Measurements from ENCODE around the gene NXPH3.
A peak's percentile ranks its signal among the peaks of the same experiment; 100 is the strongest.

NXPH3 gene

DNA sequence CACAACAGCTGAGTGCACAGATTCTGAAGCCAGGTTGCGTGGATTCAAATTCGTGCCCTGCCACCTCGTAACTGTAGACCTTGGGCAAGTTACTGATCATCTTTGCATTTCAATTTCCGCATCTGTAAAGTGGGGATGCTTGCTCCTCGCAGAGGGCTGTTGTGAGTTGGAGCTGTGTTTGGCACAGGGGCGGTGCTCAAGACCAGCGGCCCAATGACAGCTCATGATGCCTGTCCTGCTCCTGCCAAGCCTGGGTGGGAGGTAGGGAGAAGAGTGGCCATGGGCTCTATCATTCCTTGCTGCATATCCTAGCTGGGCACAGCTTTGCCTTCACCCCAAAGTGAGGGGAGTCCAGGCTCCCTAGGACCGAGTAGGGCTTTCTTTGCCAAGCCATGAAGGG lies 12.6 kb downstream of the NXPH3 start:
- no peak for DNase-seq (ENCODE audit: insufficient read length, low spot score)
- peak; percentile 54 for FAIRE-seq

GRCh38 chr17:49588726-49589576 lies 13.3 kb downstream of the NXPH3 start:
- peak; percentile 72 for FAIRE-seq

DNA sequence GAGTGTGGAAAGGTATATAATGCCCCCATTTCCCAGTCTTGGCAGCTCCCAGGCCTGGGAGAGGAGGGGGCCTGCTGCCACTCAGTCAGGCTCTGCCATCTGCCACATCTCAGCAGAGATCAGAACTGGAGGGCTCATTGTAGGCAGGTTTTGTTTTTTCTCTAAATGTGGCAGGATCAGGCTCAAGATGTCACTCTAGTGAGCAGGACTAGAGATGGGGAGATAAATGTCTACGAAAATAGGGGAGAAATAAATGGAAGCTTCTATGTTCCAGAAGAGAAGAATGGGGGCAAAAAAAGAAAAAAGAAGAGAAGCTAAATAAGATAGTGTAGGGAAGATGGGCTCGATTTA lies 13.9 kb downstream of the NXPH3 start:
- no peak for FAIRE-seq
- DNase-seq (ENCODE audit: insufficient read length, low spot score): no peak

More at GRCh38 chr17:49588726-49589576, 13.3 kb downstream of the NXPH3 start:
- DNase-seq (ENCODE audit: insufficient read length, low spot score): no peak

GRCh38 chr17:49590874-49591273 lies 15.2 kb downstream of the NXPH3 start:
- DNase-seq (ENCODE audit: insufficient read length, low spot score): no peak
- no peak for FAIRE-seq

GRCh38 chr17:49592263-49592662 lies 16.6 kb downstream of the NXPH3 start:
- DNase-seq (ENCODE audit: insufficient read length, low spot score): no peak
- FAIRE-seq: no peak

DNA sequence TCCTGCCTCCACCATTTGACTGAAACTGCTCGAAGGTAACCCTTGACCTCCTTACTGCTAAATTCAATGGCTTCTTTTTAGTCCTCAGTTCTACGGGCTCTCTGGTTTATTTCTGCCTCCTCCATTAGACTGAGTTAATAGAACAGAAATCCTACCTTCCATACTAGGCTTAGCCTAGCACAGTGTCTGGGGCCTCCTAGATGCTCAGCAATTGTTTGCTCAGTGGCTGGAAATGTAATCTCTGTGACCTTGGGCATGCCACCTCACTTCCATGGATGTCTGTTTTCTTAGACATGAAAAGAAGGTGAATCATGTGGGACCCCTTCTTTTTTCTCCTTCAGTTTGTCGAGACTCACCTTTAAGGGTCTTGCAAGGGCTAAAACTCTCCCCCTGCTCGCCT lies 19.7 kb downstream of the NXPH3 start:
- DNase-seq (ENCODE audit: insufficient read length, low spot score) (no peak), FAIRE-seq (no peak)

- no peak for FAIRE-seq
- DNase-seq (ENCODE audit: insufficient read length, low spot score): no peak
Measured at GRCh38 chr17:49595980-49596379, 20.3 kb downstream of the NXPH3 start.

- DNase-seq (ENCODE audit: insufficient read length, low spot score) (no peak), FAIRE-seq (no peak)
Measured at GRCh38 chr17:49596613-49597244, 21.1 kb downstream of the NXPH3 start.

- DNase-seq (ENCODE audit: insufficient read length, low spot score) (no peak), FAIRE-seq (no peak)
Measured at GRCh38 chr17:49597436-49597835, 21.8 kb downstream of the NXPH3 start.

DNA sequence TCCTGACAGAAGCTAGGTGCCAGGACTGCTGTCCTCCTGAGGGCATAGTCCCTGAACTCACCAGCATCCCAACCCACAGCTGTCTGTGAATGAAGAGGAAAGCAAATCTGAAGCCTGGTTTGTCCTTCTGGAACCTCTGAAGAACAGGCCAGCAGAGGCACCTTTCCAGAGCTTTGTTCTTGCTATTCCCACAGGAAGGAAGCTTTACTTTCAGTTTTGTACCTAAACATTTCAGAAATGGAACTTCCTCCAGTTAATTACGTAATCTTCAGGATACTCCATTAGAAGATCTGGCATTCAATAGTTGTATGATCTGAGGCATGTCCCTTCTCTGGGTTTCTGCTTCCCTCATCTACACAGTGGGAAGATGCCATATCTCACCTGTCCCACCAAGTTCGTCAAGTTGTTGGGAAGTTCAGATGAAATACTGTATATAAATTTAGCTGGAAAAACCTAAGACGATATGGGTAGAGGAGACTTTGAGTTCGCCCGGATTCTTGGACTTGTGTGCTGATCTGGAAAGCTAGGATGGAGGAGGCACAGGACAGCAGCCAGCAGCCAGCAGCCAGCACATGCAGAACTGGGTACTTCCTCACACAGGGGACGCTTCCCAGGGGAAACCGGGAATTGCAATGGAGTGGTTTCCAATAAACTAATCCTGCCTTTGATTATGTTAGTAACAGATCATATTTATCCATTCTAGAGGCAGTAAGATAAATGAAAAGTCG lies 22.4 kb downstream of the NXPH3 start:
- DNase-seq (ENCODE audit: insufficient read length, low spot score) (no peak), FAIRE-seq (no peak)

DNA sequence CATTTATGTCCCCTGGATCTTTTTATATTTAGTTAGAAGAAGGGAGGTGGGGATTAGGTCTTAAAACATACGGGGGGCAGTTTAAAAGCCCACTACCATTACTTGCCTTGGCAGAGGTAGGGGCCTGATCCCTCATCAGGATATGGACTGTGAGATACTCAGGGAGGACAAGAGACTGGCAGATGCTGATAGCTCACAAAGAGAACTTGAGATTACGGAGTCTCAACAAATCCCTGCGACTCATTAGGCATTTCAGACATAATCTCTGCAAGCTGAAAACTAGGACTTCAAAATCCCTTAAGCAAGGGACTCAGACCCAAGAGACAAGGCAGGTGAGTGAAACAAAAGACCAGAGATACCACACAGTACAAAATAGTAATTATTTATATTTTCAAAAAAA lies 23.2 kb downstream of the NXPH3 start:
- no peak for FAIRE-seq
- DNase-seq (ENCODE audit: insufficient read length, low spot score): no peak

DNA sequence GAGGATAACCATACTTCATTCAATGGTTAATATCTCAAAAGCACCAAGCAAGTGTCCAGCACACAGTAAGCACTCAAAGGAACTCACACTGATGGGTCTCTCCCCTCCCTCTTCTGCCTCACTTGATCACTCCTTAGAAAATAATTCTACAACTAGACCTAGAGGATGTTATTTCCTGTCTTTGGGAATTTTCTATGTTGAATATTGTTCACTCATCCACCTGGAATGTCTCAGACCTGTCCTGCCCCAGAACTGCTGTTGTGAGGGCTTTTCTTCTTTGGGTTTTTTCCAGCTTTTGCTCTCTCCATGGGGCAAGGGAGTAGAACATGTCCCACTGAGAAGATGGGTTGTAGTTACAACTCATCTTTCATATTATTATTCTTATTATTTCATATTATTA lies 25.3 kb downstream of the NXPH3 start:
- no peak for FAIRE-seq
- no peak for DNase-seq (ENCODE audit: insufficient read length, low spot score)

DNA sequence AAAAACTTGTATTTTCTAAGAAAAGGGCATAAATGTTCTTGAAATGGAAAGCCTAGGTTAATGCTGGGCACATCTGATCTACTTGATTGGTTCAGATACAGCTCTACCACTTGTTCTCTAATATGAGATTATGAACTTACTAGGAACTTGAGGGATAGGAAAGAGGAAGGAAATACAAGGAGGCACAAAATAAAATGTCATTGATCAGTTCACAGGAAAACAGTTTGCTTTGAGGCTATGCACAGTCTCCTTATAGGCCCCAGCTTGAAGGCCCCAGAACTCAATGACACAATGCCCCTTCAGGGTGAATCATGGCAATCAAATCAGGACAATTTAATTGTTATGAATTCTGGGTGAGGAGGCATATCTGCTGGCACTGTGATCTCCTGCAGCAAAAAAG lies 27.1 kb downstream of the NXPH3 start:
- DNase-seq (ENCODE audit: insufficient read length, low spot score): no peak
- FAIRE-seq: no peak

- FAIRE-seq (no peak), DNase-seq (ENCODE audit: insufficient read length, low spot score) (no peak)
Measured at GRCh38 chr17:49603238-49603637, 27.6 kb downstream of the NXPH3 start.

DNA sequence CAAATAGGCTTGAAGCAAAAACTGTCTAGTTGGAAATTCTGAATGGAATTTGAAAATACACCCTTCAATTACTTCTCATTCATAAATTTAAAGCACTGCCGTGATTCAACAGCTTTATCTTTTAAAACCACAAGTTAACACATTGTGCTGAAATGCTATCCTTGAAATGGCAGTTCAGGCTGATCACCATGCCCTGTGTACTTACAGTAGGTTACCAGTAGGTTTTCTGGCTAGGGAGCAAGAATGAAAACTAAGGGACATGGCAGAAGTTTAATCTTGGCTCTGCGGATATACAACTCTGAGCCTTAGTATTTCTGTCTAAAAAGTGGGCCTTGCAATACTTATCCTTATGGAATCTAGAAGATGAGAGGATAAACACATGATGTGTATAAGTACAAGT lies 28.0 kb downstream of the NXPH3 start:
- FAIRE-seq: no peak
- no peak for DNase-seq (ENCODE audit: insufficient read length, low spot score)

DNA sequence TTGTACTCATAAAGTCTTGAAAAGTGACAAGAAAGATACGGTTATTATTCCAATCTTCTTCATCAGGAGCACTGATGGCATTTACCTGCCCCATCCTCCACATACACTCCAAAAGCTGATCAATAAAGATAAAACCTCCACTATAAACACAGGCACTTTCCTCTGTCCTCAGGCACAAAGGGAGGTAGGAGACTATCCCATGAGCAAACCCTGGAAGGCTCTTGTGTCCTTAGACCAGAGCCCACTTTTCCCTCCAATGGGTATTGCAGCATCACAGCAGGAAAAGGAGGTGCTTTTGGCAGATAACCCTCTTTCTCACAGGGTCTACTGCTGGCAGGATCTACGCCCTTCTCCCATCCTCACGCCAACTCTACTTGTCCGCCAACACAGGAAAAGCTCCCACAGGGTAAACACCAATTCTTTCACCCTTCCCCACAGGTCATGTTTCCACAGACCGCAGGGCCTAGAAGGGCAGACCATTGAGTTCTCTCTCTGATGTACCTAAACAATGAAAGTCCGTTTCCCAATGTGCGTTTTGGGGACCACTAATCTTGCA lies 28.7 kb downstream of the NXPH3 start:
- DNase-seq (ENCODE audit: insufficient read length, low spot score): no peak
- FAIRE-seq: peak; percentile 31

DNA sequence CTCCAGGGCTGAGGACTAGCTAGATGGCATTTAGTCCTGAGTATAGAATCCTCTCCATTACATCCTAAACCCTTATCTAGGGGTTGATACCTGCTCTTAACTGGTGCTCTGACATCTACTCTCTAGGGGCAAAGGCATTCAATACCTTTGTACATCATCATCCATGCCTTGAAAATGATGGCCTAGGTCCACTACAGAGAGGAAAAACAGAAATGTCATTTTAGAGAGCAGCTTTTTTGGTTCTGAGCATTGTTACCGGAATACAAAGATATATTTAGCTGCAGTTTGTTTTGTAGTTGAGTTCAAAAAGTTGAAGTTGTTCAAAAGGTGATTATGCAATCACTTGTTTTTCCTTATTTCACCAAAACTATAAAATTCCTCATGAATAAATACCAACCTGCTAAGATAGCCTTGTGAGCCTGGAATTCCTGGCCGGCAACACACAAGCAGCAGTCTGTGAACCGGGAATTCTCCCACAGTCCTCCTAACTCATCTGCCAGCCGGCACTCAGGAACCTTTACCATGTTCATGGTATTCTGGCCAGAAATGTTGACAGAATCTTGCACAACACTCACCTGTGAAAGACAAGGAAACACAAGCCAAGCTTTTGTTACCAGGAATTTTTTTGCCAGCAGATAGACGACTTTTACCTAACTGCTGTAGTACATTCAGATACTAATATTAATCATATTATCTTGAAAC lies 35.4 kb downstream of the NXPH3 start:
- DNase-seq (ENCODE audit: insufficient read length, low spot score) (no peak), FAIRE-seq (no peak)

DNA sequence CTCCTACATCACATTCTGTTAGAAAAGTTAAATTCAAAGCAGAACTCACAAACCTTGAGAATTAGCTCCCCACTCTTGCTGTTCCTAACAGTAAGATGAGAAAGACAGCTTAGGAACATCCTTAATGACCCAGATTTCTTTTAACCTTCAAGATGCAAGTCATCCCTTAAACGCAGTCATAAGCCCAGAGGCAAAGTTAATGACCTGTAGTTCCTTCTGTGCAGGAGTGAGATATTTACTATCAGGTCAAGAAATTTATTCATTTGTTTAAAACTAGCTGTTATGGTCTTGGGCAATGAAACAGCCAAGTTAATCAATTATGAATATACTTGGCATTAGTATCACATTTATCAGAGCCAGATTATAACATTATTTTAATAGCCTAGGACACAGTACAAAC lies 37.1 kb downstream of the NXPH3 start:
- no peak for FAIRE-seq

DNA sequence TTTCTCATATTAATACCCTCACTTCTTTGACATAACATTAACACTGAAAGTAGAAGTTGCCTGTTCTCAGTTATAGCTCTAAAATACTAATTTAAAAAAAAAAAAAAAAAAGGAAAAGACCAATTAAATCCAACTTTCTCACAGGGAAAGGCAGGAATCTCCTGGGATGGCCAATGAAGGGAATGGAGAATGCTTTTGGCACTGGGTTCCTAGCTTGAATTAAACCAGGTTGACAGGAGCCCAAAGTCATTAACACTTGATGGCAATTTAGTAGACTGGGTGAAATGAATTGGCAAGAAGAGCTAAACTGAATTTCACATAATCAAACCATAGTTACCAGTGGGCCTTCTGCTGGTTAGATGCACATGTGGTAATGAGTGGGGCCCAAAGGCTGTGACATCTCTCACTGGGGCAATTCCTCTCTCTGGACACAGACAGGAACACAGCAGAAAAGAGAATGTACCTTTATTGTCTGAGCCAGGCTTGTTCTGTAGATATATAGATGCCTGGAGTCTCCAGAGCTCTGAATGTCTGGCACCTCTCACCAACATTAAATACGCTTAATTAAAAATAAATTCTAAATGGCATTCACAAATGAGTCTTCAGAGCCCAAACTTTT lies 37.6 kb downstream of the NXPH3 start:
- DNase-seq (ENCODE audit: insufficient read length, low spot score) (no peak), FAIRE-seq (no peak)

More for the DNA sequence above, 37.1 kb downstream of the NXPH3 start:
- DNase-seq (ENCODE audit: insufficient read length, low spot score): no peak

DNA sequence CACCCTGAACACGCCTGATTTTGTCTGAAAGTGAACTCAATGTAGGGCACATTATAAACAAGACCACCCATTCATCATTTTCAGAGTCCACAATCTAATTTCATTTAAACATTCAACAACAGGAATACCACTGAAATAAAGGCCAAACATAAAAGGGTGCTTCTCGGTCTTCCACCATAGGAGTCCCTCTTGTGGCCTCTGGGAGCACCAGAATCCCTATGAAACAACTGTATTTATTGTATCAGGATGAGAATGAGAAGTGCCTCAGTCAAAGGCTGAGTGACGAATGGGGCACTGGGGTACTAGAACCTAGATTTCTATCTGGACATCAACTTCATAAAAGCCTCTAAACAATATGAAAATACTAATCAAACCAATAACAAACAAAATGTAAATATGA lies 40.4 kb downstream of the NXPH3 start:
- DNase-seq (ENCODE audit: insufficient read length, low spot score) (no peak), FAIRE-seq (no peak)

All from HTR-8/SVneo (cell line).